ENCODE results near the gene BORCS5. TPM values are rescaled to one million over a fixed set of nuclear protein-coding genes. Genes with fewer than 3 reads are reported as not detected.

Gene BORCS5
- total RNA-seq, 2 experiments from 2014 or later: 41.1 to 43.3 TPM

DNA sequence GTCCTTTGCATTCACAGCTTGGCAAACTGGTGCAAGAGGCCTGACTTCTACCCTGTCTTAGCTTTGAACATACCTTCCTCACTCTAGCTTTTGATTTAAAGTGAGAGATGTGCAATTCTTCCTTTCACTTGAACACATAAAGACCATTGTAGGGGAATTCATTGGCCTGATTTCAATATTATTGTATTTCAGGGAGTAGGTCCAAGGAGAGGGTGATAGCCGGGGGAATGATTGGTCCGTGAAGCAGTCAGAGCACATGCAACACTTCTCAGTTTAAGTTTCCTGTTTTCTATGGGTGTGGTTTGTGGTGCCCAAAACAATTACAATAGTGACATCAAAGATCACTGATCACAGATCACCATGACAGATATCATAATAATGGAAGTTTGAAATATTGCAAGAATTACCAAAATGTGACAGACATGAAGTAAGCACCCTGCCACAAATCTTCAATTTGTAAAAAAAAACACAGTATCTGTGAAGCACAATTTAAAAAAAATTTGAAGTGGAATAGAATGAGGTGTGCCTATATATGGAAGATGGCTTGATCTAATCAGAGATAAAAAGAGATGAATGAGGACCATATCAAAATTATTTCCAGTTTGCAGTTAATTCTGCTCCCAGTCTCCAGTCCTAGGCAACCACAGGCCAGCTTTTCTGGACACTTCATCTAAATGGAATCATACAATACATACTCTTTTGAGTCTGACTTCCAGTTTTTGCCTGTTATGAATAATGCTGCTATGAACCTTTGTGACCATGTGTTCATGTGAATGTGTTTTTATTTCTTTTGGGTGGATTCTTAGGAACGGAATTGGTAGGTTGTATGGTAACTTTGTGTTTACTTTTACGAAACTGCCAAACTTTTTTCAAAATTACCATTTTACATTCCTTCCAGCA is 23.2 kb downstream of the BORCS5 start:
- ChIA-PET CTCF (interaction anchor here (0.8 to 1.7 kb wide), 4 partner anchors 18 to 276 kb away, joined by 3 to 5 read pairs (median 4); no protein-coding TSS in a partner anchor), POLR2A (interaction anchor here (0.6 to 0.9 kb wide), 3 partner anchors 23 to 124 kb away, joined by 3 read pairs; no protein-coding TSS in a partner anchor)

DNA sequence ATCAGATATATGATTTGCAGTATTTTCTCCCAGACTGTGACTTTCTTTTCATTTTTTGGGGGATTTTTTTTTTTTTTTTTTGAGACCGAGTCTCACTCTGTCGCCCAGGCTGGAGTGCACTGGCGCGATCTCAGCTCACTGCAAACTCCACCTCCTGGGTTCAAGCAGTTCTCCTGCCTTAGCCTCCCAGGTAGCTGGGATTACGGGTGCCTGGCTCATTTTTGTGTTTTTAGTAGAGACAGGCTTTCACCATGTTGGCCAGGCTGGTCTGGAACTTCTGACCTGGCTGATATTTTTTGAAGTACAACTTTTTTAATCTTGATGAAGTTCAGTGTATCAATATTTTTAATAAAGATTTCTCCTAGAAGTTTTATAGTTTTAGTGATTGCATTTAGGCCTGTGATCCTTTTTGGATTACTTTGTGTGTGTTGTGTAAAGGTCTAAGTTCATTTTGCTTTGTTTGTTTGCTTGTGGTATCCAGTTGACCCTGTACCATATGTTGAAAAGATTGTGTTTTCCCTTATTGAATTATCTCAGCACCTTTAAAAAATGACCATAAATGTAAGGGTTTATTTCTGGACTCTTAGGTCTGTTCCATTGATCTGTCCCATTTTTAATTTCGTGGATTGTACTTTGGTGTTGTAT is 24.2 kb downstream of the BORCS5 start:
- ChIA-PET CTCF (no interaction called here), POLR2A (no interaction called here)

DNA sequence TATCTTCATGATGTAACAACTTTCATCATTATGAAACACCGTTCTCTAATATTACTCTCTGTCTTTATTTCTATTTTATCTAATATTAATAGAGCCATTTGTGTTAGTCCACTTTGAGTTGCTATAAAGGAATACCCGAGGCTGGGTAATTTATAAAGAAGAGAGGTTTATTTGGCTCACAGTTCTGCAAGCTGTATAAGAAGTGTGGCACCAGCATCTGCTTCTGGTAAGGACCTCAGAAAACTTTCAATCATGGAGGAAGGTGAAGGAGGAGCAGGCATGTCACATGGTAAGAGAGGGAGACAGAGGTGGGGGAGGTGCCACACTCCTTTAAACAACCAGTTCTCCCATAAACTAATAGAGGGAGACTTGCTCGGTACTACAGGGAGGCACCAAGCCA is 25.1 kb downstream of the BORCS5 start:
- ChIA-PET CTCF (no interaction called here), POLR2A (no interaction called here)

DNA sequence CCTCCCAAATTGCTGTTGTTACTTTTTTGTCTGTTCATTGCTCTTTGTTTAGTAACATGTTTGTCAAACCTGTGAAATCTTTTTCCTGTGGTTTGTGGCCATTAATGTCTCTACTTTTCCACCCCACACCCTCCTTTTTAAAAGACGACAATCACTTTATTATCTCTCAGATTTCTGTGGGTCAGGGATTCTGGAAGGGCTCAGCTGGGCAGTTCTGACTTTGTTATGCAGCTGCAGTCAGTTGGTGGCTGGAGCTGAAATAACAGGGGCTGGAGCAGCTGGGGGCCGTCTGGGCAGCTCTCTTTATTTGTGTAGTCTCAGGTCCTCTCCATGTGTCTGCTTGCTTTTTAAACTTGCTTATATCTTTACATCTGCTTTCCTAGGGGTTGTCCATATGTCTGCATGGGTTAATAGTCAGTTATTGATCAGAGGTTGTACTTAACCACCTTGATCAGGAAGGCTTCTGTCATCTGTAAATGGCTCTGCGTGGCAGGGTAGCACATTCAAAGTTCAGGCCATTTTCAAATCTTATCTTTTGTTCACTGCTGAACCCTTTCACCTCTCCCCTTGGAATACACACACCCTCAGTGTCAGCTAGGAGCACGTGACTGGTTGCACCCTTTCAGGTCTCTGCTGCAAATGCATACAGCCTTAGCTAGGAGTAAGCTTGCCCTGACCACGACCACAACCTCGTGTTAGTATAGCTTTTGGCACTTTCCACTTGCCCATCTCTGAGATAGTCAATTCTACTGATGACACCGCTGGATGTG is 27.9 kb downstream of the BORCS5 start:
- ChIA-PET CTCF (interaction anchor here (0.8 to 1.8 kb wide), 5 partner anchors 13 to 97 kb away, joined by 3 to 6 read pairs (median 3); partner anchors contain the start of gene BORCS5), POLR2A (interaction anchor here (0.7 to 1.7 kb wide), 7 partner anchors 28 to 336 kb away, joined by 3 to 5 read pairs (median 4); partner anchors contain the start of gene BORCS5)

DNA sequence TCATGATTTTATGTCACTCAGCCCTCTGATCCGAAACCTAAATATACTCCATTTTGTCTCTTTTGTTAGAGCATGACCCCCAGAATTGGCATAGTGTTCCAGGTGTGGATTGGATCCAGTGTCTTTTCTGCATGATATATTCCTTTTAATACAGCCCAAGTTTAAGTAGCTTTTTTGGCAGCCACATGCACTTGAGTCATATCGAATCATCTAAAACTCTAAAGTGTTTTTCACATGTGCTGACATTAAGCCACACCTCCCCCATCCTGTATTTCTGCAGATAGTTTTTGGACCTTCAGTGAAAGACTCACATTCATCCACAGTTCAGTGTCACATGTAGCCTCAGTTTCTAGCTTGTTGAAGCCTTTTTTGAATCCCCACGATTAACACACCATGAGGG is 30.6 kb downstream of the BORCS5 start:
- ChIA-PET CTCF (interaction anchor here (1.2 kb wide), 1 partner anchor 87 kb away, joined by 4 read pairs; no protein-coding TSS in a partner anchor), POLR2A (interaction anchor here (0.6 kb wide), 1 partner anchor 227 kb away, joined by 3 read pairs; no protein-coding TSS in a partner anchor)

DNA sequence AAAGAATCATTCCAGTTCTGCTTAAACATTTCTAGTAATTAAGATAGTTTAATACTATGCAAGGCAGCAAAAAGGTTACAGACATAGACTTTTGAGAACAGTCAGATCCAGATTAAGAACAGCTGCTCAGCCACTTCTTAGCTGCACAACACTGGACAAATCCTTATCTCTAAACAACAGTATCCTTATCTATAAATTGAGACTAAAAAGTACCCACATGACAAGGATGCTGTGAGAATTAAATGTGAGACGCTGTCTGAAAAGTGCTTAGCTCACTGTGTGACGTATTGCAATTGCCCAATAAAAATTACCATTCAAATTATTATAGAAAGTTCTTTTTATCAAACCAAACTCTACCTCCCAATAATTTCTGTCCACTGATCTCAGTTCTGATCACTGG is 35.5 kb downstream of the BORCS5 start:
- ChIA-PET POLR2A (no interaction called here), CTCF (interaction anchor here (1.3 kb wide), 1 partner anchor 15 kb away, joined by 3 read pairs; no protein-coding TSS in a partner anchor)

DNA sequence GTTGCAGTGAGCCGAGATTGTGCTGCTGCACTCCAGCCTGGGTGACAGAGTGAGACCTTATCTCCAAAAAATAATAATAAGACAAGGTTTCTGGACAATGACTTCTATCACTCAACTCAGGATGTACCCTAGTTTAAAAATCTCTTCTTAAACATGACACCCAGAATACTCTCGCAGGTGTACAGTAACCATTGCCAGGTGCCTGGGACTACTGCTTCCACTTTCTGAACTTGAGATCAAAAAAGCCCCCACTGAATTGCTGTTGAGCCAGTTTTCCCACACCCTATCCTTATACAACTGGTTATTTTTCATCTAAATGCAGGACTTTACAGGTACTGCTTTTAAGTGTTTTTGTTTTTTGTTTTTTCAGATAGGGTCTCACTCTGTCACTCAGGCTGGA is 36.3 kb downstream of the BORCS5 start:
- ChIA-PET CTCF (interaction anchor here (1.3 to 1.4 kb wide), 2 partner anchors 15 to 83 kb away, joined by 3 read pairs; no protein-coding TSS in a partner anchor), POLR2A (no interaction called here)

DNA sequence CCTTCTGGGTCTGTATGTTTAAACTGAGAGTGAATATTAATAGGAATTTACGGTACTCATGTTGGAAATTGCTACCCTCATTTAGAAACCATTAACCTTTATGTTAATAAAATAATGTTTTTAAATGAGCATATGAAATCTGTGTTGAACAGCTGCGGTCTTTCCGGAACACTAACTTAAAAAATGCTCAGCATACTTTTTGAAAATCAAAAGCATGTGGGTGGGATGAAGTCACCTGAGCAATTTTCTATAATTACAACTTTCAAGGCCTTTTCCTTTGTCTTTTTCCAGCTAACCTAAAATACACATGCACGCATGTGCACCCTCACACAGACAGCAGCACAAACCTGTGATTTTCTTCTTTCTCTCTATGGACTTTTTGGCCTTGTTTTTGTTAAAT is 39.8 kb downstream of the BORCS5 start:
- CTCF ChIA-PET: no interaction called here
- POLR2A ChIA-PET: no interaction called here

DNA sequence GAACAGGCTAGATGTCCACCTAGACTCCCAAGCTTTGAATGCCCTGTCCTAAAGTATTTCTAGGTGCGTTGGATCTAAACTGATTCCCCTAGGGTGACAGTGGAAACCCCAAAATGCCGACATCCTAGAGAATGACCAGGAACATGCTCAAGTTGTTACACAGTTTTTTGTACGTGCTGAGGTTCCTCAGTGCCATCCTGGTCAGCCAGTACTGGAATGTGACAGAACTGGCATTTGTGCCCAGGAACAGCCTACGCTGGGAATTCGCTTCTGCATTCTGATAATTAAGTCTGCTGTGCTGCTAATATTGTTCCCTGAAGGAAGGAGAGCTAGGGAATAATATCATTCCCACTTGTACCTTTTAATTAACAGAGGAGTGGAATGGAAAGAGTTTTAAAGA is 40.3 kb downstream of the BORCS5 start:
- ChIA-PET CTCF (interaction anchor here (1.5 kb wide), 1 partner anchor 18 kb away, joined by 4 read pairs; no protein-coding TSS in a partner anchor), POLR2A (no interaction called here)

DNA sequence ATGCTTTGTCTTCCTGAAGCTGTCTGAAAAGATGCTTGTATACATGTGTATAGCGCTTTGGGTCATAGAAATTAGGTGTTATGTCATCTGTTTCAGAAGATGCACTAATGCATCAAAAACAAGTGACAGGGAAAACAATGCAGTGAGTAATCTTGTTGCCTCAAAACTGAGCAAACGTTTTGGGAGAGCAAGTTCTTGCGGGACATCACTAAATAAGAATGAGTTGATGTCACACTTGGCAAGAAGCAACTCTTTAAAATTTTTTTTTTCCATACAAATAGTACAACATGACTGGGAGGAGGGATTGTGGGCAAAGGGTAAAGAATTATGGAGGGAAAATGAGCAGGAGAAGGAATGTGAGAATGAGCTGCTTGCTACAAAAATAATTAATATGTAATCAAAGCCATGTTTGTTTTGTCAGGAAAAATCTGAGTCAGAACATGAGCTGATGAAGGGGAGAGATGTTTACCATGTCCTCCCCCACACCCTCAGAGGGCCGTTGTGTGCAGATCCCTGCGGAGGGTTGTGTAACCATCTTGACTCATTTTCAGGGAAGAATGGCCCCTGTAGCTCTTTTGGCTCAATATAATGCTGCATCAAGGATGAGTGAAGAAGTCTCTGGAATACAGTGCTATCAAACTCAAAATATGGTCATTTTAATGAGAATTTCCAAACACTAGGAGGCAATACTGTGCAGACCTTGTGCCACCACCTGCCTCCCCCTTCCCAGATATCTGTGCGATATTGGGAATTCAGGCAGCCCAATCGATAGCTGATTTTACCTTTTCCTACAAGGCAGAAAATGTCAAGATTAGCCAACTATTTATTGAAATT is 41.4 kb downstream of the BORCS5 start:
- ChIA-PET POLR2A (no interaction called here), CTCF (interaction anchor here (0.8 to 1.5 kb wide), 3 partner anchors 13 to 172 kb away, joined by 3 to 4 read pairs (median 4); no protein-coding TSS in a partner anchor)

DNA sequence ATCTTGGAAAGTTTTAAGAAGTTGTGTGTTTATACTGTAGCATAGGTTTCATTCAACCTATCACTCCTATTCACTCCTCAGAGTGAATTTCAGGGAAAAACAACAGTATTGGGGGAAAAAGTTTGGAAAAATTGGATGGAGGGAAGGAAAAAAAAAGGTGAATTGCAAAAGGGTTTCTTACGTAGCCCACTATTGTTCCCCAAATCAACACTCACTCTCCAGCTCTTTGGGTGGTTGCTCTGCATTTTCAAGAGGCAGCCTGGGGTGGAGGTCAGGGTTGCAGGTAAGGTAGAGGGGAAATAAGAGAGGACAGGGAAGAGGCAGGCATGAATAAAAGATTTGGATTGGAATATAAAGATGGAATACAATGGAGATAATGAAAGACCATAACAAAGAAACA is 42.3 kb downstream of the BORCS5 start:
- POLR2A ChIA-PET: no interaction called here

DNA sequence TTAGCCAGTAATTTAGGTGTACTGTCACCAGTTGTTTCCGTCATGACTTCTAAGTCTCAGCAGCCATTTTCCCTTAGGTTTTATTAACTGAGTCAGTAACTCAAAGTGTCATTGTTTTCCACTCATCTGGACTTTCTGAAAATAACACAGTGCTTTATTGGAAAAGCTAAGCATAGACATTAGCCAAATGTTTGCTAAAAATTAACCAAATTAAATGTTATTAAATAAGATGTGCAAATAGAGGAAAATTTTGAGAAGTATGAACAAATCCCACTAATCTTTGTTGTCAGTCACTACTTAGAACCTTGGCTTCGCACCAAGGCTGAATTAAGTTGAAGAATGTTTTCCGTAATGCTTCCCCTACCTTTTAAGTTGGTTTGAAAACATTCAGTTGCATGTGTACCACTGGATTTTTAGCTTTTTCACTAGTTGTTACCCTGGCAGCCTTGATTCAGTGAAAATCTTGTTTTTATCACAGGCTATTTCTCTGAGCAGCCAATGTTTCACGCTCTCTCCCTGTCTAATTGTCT is 43.0 kb downstream of the BORCS5 start:
- POLR2A ChIA-PET: no interaction called here

More for the DNA sequence above, 42.3 kb downstream of the BORCS5 start:
- CTCF ChIA-PET: no interaction called here

DNA sequence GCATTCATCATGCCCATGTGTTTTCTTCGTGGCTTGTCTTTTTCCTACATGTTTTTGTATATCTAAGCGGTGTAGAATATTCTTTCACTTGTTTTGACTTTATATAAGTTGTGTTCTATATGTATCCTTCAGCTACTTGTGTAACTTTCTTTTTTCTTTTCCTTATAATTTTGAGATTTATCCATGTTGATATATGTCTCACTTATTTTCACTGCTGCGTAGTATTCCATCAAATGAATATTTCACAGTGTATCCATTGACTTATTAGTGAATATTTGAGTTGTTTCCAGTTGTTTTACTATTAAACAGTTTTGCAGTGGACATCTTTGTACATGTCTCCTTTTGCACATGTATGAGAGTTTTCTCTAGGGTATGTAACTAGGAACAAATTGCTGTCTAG is 43.9 kb downstream of the BORCS5 start:
- ChIA-PET POLR2A (no interaction called here), CTCF (no interaction called here)

More for the DNA sequence above, 43.0 kb downstream of the BORCS5 start:
- CTCF ChIA-PET: no interaction called here

DNA sequence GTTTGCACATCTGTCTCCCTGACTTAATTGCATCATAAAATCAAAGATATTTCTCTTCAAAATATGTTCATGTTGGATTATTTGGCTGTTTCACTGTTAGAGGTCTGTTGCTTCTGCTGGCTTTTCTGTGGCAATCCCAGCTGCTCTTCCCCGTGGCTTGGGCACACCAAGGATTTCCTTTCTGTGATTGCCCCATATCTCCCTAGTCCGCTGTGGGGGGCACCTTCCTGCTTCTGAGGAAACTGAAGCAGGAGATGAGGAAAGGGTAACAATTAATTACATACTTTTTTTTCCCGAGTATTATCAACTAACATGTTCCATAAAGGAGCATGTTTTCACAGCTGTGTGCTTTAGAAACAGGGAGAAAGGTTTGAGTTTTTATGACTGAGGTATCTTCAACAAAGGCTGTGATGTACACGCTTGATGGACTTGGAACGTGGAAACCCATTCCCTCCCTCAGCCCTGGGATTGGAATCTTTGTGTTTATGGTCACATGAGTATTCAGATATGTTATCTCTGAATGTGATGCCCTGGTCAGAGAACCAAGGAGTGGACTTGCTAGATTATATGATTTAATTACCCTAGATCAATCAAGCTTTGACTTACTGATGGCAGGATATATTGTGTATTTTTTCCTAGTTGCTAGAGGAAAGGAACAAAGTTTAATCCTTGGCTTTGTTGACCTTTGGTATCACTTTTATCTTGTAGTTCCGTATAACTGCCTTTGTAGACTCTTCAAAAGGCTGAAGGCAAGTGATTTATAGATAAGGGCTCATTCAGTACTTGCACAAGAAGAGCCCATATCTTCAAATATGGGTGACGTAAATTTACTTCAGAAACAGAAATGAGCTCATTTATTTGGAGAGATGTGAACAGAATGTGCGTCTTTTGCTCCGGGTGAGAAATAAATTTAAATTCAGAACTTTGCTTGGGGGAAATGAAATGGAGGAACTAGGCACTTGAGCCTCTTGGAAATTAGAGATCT is 46.7 kb downstream of the BORCS5 start:
- ChIA-PET CTCF (interaction anchor here (0.6 kb wide), 1 partner anchor 170 kb away, joined by 3 read pairs; no protein-coding TSS in a partner anchor), POLR2A (no interaction called here)

DNA sequence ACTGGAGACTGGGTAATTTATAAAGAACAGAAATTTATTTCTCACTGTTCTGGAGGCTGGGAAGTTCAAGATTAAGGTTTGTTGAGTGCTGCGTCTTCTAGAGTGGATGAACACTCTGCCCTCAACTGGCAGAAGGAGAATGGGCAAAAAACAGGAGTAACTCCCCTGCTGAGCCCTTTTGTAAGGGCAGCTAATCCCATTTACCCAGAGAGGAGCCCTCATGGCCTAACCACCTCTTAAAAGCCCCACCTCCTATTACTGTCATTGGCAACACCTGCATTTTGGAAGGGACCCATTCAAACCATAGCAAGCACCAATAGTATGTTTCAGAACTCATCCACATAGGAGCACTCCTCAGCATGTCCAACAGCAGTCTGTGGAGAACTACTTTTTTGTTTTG is 47.4 kb downstream of the BORCS5 start:
- CTCF ChIA-PET: no interaction called here
- POLR2A ChIA-PET: no interaction called here

DNA sequence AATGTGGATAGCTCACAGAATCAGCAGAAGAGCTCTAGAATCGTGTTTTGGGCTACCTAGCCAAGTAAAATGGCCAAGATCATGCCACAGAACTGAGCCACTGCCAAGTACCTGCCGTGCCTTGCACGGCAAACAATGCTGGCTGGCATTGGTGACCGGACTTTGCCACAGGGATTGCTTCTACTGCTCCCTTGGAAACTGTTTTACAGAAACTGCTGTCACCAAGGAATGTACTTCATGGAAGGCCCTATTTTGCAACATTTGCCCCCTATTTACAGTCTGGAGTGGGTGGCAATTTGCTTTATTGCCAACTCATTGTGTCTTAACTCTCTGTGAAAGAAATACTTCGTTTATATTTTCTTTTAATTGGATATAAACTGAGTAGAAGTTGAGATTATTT is 49.0 kb downstream of the BORCS5 start:
- POLR2A ChIA-PET: no interaction called here
- CTCF ChIA-PET: interaction anchor here (0.6 kb wide), 1 partner anchor 201 kb away, joined by 3 read pairs; no protein-coding TSS in a partner anchor

DNA sequence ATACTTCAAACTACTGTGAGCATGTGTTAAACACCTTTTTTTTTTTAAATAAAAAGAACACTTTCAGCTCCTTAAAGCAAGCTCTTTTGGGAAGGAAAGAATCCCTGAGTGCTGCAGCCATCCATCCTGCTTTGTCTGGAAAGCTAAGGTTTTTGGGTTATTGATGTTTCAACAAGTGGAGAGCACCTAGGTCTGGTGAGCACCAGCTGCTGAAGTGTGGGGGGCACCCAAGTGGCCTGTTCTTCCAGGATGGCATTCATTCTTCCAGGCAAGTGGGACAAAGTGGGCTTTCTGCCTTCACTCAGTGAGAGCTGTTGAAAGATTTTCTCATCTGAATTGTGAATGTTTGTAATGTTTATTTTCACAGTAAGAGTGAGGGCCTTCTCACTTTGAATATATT is 49.9 kb downstream of the BORCS5 start:
- CTCF ChIA-PET: interaction anchor here (0.7 kb wide), 1 partner anchor 77 kb away, joined by 3 read pairs; no protein-coding TSS in a partner anchor
- POLR2A ChIA-PET: no interaction called here

All from activated CD8-positive, alpha-beta memory T cell treated with anti-CD3 and anti-CD28 coated beads for 36 hours (primary cell).